Measurements from ENCODE around the gene CD36.

The CD36 gene

DNA sequence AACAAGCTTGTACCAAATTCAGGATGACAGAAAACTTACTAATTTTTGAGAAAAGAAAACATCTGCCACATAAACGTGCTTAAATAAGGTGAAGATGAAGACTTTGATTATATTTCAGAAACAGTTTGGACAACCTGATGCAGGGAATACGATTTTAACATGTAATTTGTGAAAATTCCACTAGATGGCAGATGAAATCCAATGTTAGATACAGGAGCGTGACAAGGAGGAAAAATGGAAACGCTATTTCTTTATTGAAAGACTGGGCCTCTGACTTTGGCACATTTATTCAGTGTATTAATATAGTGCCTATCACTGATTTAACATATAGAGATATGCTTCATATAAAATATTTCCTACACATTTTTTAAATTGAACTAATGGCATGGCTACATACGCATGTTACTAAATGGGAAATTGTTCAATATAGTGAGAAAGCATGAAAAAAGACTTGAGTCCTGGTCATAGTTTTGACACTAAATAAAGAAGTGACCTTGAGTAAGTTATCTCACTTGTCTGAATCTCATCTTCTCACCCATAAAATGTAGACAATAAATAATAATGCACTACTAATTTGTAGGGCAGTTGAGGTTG, 60.7 kb downstream of the CD36 start:
- no peak for DNase-seq (ENCODE audit: low read depth in 2 of 2, low spot score in 1 of 2)

DNA sequence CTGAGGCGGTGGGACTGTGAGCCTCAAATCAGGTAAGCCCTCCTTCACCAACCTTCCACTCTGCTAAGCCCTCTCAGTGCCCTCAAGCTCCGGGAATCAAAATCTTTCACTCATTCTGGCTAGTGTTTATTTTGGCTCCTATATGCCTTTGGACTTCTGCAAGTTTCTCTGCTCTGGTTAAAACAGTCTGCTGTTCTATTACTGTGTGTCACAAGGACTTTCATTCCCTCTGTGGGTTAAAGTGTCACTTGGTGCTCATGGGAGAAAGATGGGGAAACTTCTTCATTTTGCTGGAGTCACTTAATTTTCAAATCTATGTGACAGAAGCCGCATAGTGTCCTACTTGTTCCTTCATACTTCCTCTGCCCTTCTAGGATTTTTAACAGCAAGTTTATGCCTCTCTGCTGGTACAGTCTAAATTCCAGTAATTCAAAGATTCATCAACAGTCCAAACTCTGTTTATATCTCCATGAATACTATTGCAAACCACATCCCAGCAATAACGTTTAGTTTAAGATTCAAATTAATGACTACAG, 61.3 kb downstream of the CD36 start:
- no peak for DNase-seq (ENCODE audit: low read depth in 2 of 2, low spot score in 1 of 2)

GRCh38 chr7:80703272-80703671, 64.8 kb downstream of the CD36 start:
- DNase-seq (ENCODE audit: low read depth in 2 of 2, low spot score in 1 of 2): no peak

- DNase-seq (ENCODE audit: low read depth in 2 of 2, low spot score in 1 of 2): no peak
These were observed 66.8 kb downstream of the CD36 start for GRCh38 chr7:80705130-80705781.

- DNase-seq (ENCODE audit: low read depth in 2 of 2, low spot score in 1 of 2): no peak
These were observed 68.9 kb downstream of the CD36 start for GRCh38 chr7:80707318-80707717.

DNA sequence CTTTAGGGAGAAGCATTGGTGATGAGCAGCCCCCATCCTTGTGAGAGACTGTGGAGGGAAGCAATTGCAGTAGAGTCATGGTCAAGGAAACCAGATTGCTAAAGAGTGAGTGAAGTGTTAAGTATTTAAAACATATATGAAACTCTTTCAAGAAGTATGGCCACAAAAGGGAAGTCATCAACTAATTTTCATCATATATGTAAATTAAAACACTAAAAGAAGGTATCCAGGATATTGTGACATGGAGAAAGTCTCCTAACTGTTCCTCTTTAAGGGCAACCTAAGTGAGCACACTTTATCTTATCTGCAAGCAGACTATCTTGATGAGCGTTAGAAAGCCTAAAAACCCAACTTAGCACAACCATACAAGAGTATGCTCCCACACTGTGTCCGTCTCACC, 69.7 kb downstream of the CD36 start:
- no peak for DNase-seq (ENCODE audit: low read depth in 2 of 2, low spot score in 1 of 2)

GRCh38 chr7:80711531-80711930, 73.1 kb downstream of the CD36 start:
- DNase-seq (ENCODE audit: low read depth in 2 of 2, low spot score in 1 of 2): no peak

DNA sequence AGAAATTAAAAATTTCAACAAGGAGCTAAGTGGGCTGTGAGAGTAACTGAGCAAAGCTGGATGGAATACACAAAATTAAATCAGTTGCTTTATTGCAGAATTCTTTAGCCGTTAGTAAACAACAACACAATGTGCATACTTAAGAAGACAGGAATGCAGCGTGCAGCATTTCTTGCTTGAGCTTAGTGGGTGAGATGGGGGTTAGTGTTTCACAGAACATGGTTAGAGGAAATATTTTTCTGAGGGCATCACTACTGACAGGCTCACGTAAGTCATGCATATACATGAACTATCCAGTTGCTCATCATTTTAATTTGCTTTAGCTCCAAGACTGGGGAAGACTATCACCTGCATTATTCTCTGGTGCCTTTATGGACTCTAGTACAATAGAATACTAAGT, 80.8 kb downstream of the CD36 start:
- no peak for DNase-seq (ENCODE audit: low read depth in 2 of 2, low spot score in 1 of 2)

GRCh38 chr7:80720146-80720545, 81.7 kb downstream of the CD36 start:
- DNase-seq (ENCODE audit: low read depth in 2 of 2, low spot score in 1 of 2): no peak

DNA sequence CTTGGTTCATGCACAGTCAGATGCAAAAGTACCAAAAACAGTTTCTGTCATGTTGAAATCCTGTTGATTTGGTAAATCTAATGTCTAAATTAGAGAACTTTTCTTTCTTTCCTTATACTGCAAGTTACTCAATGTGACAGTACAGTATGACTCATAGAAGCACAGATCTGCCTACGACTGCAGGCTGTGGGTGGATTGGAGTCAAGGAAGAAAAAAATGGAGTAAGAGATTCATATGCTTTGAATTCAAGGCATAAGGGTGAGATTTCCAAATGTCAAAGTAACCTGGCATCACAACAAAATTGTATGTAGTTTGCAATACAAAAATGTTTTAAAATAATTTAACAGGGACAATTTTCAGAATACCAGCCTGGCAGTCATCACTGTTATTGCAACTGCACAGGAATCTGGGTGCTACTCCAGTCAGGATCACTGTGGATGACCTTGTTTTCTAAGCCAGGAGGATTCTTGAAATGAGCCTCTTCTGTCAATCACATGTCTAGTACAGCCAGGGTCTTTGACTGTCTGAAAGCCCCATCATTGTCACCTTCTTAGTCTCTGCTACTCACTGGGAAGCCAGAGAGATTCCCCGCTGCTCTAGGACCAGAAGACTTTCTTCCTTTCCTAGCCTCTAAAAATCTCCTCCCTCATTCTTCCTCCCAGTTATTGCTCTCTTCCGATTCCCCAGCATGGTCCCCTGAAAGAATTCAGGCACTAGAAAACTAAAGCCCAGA, 83.6 kb downstream of the CD36 start:
- DNase-seq (ENCODE audit: low read depth in 2 of 2, low spot score in 1 of 2): no peak

DNA sequence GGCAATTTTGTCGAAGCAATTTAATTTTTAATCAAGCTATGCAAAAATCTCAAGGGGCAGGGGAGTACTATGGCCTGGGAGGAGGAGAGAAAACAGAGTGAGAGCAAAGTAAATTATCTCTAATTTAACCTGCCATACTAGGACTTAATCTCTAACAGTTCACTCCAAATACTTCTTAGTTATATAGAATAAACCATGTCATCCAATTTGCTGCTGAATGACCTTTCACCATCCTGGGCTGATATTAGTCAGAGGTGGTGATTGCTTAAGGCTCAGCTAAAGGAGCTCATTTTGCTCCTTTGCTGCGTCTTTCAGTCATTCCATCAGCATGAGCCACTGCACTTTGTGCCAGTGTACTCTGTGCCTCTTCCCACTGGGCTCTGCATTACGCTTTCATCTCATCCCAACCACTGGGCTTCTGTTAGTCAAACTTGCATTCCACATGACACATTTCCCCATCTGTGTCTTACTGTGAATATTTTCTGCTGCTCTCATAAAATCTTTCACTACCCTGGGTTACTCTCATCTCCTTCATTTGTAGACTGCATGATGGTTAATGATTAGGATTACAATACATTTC, 84.3 kb downstream of the CD36 start:
- no peak for DNase-seq (ENCODE audit: low read depth in 2 of 2, low spot score in 1 of 2)

- DNase-seq (ENCODE audit: low read depth in 2 of 2, low spot score in 1 of 2): no peak
These were observed 85.9 kb downstream of the CD36 start for GRCh38 chr7:80724249-80724871.

DNA sequence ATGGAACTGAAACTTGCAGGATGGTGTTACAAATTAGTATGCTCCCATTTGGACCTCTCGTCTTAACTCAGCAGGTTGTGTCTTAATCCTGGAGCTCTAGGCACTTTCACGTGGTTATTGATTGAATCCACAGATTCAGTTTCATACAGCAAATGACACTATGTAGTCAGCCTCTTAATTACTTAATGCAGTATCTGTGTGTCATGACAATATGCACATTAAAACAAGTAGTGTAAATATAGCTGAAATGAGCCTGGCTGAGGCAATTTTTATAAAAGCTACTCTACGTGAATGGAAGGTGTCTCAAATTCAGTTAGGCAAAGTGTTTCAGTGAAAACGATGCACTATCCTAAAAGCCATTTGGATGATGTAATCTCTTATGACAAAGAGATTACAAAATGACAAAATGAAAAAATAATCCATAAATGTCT, 86.8 kb downstream of the CD36 start:
- DNase-seq (ENCODE audit: low read depth in 2 of 2, low spot score in 1 of 2): no peak
